ENCODE measurements around the gene SERPINB6. TPM values are rescaled to one million over a fixed set of nuclear protein-coding genes. Genes with fewer than 3 reads are reported as not detected.

The SERPINB6 gene
- total and polyA plus RNA-seq, 2 of the 4 experiments (the other 2 are of a cell fraction), result 37.1 to 91.1 TPM

- H2BK5ac ChIP-seq (ENCODE audit: low read depth, low read length, poor library complexity, severe bottlenecking), result no peak overlapping the region
- 80% methylated on average over 2 of the region's 3 CpGs; no CpG with 5 or more reads in 1 of the 2 experiments for WGBS, 2 experiments (ENCODE audit: extremely low coverage in 2 of 2, insufficient read length in 1 of 2)
- H4K20me1 ChIP-seq (ENCODE audit: insufficient read depth, low read length), result no peaks in the 10 kb centered on the region
- no peak for DNase-seq
- no peak for TF ChIP-seq RCOR1 (IDR thresholded peaks at IDR 0.05; ENCODE audit: insufficient replicate concordance, low read length)
- no peak for TF ChIP-seq MAZ (IDR thresholded peaks at IDR 0.05; ENCODE audit: borderline replicate concordance, low read depth, low read length)
- TF ChIP-seq RFX5 (IDR thresholded peaks at IDR 0.05; ENCODE audit: low read depth, low read length), result no peak
- no peak for TF ChIP-seq RAD21 (IDR thresholded peaks at IDR 0.05; ENCODE audit: low read length)
- no peak for TF ChIP-seq POLR2A (IDR thresholded peaks at IDR 0.05; ENCODE audit: low read depth, low read length)
- no peak for TF ChIP-seq FOS (IDR thresholded peaks at IDR 0.05; ENCODE audit: low read depth, low read length)
- no peak for TF ChIP-seq MXI1 (IDR thresholded peaks at IDR 0.05; ENCODE audit: borderline replicate concordance, low read depth, low read length)
- TF ChIP-seq MAFK (IDR thresholded peaks at IDR 0.05; ENCODE audit: low read depth, low read length), result no peak
- no peak for TF ChIP-seq ELK1 (IDR thresholded peaks at IDR 0.05; ENCODE audit: borderline replicate concordance, low read depth, low read length)
- no peak for TF ChIP-seq NFE2L2 (IDR thresholded peaks at IDR 0.05; ENCODE audit: low read depth, low read length)
- no peak for TF ChIP-seq BHLHE40 (IDR thresholded peaks at IDR 0.05; ENCODE audit: low read depth, low read length)
- no peak for TF ChIP-seq SMC3 (IDR thresholded peaks at IDR 0.05; ENCODE audit: low read depth, low read length)
- no peak for TF ChIP-seq USF2 (IDR thresholded peaks at IDR 0.05; ENCODE audit: low read depth, low read length)
- TF ChIP-seq CTCF (conservative IDR thresholded peaks at IDR 0.05; ENCODE audit: low read depth, low read length), result no peak
- H3K27ac ChIP-seq (ENCODE audit: insufficient read depth, low read length), result no peak overlapping the region
- no peak overlapping the region for H4K5ac ChIP-seq (ENCODE audit: low read depth, low read length)
- no peak overlapping the region for H3K14ac ChIP-seq (replicated peaks; ENCODE audit: low read depth, low read length)
- in situ Hi-C loops (cut with MboI; ENCODE audit: low sequenced_read_pairs) (loop anchor here (10.0 kb wide), 1 partner anchor 143 kb away; no protein-coding TSS in a partner anchor), dilution Hi-C loops (cut with HindIII; ENCODE audit: low sequenced_read_pairs, unreplicated experiment) (no loop called here), intact Hi-C loops (cut with micrococcal nuclease) (no loop called here)
- H2AK5ac ChIP-seq (ENCODE audit: low read depth, low read length), result no peak overlapping the region
- no peak overlapping the region for H3K9ac ChIP-seq (ENCODE audit: low read depth, low read length)
- ChIA-PET POLR2A (ENCODE audit: unreplicated experiment) (no interaction called here), CTCF (no interaction called here)
- no peak overlapping the region for H2AK9ac ChIP-seq (replicated peaks; ENCODE audit: low read depth, low read length, poor library complexity)
- no peak overlapping the region for H2BK15ac ChIP-seq (ENCODE audit: low read depth, low read length)
- H3K4ac ChIP-seq (ENCODE audit: low read depth, low read length), result no peak overlapping the region
- no peaks in the 10 kb centered on the region; the same call in 1 of the 2 replicates for H3K9me1 ChIP-seq (ENCODE audit: insufficient read depth, low read length)
- H4K8ac ChIP-seq (ENCODE audit: low read depth in 2 of 2, low read length in 2 of 2), result no peak overlapping the region
- no peaks in the 10 kb centered on the region for H3K36me3 ChIP-seq (ENCODE audit: control insufficient read depth, insufficient read depth, low read length)
- no peak overlapping the region for H3K4me3 ChIP-seq (ENCODE audit: insufficient read depth, low read depth, low read length)
- no peak overlapping the region for H2BK20ac ChIP-seq (ENCODE audit: low read depth, low read length)
- no peak overlapping the region for H2BK120ac ChIP-seq (ENCODE audit: low read depth, low read length)
- no peak overlapping the region for H2AFZ ChIP-seq (replicated peaks; ENCODE audit: low read length, poor library complexity)
- H3K56ac ChIP-seq (ENCODE audit: extremely low read depth, insufficient read depth, low read length), result no peak overlapping the region
- H3K9me3 ChIP-seq (ENCODE audit: control insufficient read depth, insufficient read depth, low read length), result no peaks in the 10 kb centered on the region
- H3K4me1 ChIP-seq (ENCODE audit: control insufficient read depth, insufficient read depth, low read length), result no peaks in the 10 kb centered on the region
- no peak for ATAC-seq (ENCODE audit: low read depth)
- no peak overlapping the region for H3K4me2 ChIP-seq (ENCODE audit: low read depth, low read length)
- no peak overlapping the region for H4K91ac ChIP-seq (ENCODE audit: insufficient read depth, low read depth, low read length)
- no peaks in the 10 kb centered on the region for H3K27me3 ChIP-seq (ENCODE audit: control insufficient read depth, insufficient read depth, low read length)
- BruUV-seq (replicated peaks), result no TSS peak
- H3K23ac ChIP-seq (ENCODE audit: low read depth, low read length), result no peak overlapping the region
- no peak overlapping the region for H3K18ac ChIP-seq (ENCODE audit: low read depth, low read length)
- no peaks in the 10 kb centered on the region for H3K79me1 ChIP-seq (ENCODE audit: low read depth in 1 of 2, low read length in 2 of 2)
These were observed 33.8 kb downstream of the SERPINB6 start for GRCh38 chr6:2937627-2938003.
